HG02885 (cell line): ENCODE data around the gene PDK4.
"Not testable (repeated sequence)": the region's sequence is repeated elsewhere in the genome, so short reads cannot be mapped to it uniquely, and the experiment has no call there.

Experiments
- ATAC-seq: cut with Tn5 transposase; IDR thresholded peaks from one replicate; pipeline ENCODE4 v1.9.1; 2021; ENCODE audit warnings: mild to moderate bottlenecking; ENCODE audit not compliant: unreplicated experiment, poor library complexity

Gene PDK4

GRCh38 chr7:95607561-95607960, 11.2 kb upstream of the PDK4 start:
- no peak for ATAC-seq

GRCh38 chr7:95605275-95605674, 9.0 kb upstream of the PDK4 start:
- ATAC-seq = no peak

GRCh38 chr7:95604811-95605210, 8.5 kb upstream of the PDK4 start:
- ATAC-seq = not testable (repeated sequence)

GRCh38 chr7:95604397-95604796, 8.1 kb upstream of the PDK4 start:
- ATAC-seq = not testable (repeated sequence)

GRCh38 chr7:95602421-95602820, 6.1 kb upstream of the PDK4 start:
- no peak for ATAC-seq

- no peak for ATAC-seq
Observed at GRCh38 chr7:95601316-95601715, 5.0 kb upstream of the PDK4 start.

- no peak for ATAC-seq
Observed at GRCh38 chr7:95599069-95599468, 2.8 kb upstream of the PDK4 start.

- ATAC-seq = no peak
Observed at GRCh38 chr7:95598511-95598910, 2.2 kb upstream of the PDK4 start.

GRCh38 chr7:95595746-95596197, 544 bp downstream of the PDK4 start:
- no peak for ATAC-seq

GRCh38 chr7:95594185-95594584, 2.1 kb downstream of the PDK4 start:
- no peak for ATAC-seq

GRCh38 chr7:95593343-95593742, 3.0 kb downstream of the PDK4 start:
- ATAC-seq = no peak

- no peak for ATAC-seq
Observed at GRCh38 chr7:95592570-95592969, 3.7 kb downstream of the PDK4 start.

GRCh38 chr7:95590387-95591248, 5.7 kb downstream of the PDK4 start:
- no peak for ATAC-seq

- no peak for ATAC-seq
Observed at GRCh38 chr7:95589766-95590165, 6.5 kb downstream of the PDK4 start.

GRCh38 chr7:95589031-95589430, 7.3 kb downstream of the PDK4 start:
- ATAC-seq = no peak

GRCh38 chr7:95586951-95587301, 9.4 kb downstream of the PDK4 start:
- ATAC-seq = no peak

GRCh38 chr7:95585426-95585789, 10.9 kb downstream of the PDK4 start:
- ATAC-seq = no peak

GRCh38 chr7:95584769-95585425, 11.4 kb downstream of the PDK4 start:
- ATAC-seq = no peak

- ATAC-seq = no peak
Observed at GRCh38 chr7:95583834-95584621, 12.3 kb downstream of the PDK4 start.

- ATAC-seq = no peak
Observed at GRCh38 chr7:95582578-95583293, 13.6 kb downstream of the PDK4 start.
